Neural cell (in vitro differentiated cells): ENCODE data around the gene SLC25A42.

ENCODE experiments used
- CTCF ChIP-seq: fragments of 450-650 bp; IDR thresholded peaks from 2 replicates; pipeline ENCODE4 v1.5.1; 2014; ENCODE audit warnings: antibody characterized with exemption, mild to moderate bottlenecking, moderate library complexity; ENCODE audit not compliant: poor library complexity, severe bottlenecking
- EZH2 ChIP-seq: fragments of 200-600, 300-800 bp; shearing (Covaris generic), sonication (generic); IDR thresholded peaks from 2 replicates; pipeline ENCODE4 v1.6.1; 2014; ENCODE audit warnings: antibody characterized with exemption, low read length, borderline replicate concordance, mild to moderate bottlenecking; ENCODE audit not compliant: insufficient read depth, poor library complexity, severe bottlenecking
- POLR2AphosphoS5 ChIP-seq: IDR thresholded peaks from 2 replicates; pipeline ENCODE4 v1.6.1; 2012
- RAD21 ChIP-seq: fragments of 450-650 bp; conservative IDR thresholded peaks from 2 replicates; pipeline ENCODE4 v1.6.1; 2014; ENCODE audit warnings: antibody characterized with exemption, mild to moderate bottlenecking, moderate library complexity
- REST ChIP-seq: IDR thresholded peaks from 2 replicates; pipeline ENCODE4 v1.6.1; 2012; ENCODE audit warnings: borderline replicate concordance
- TAF1 ChIP-seq: IDR thresholded peaks from 2 replicates; pipeline ENCODE4 v1.6.1; 2012; ENCODE audit warnings: low read depth

GRCh38 chr19:19098703-19099632 lies 35.2 kb downstream of the SLC25A42 start:
- TF ChIP-seq EZH2 (no peak), POLR2AphosphoS5 (no peak), CTCF (no peak), REST (no peak), RAD21 (no peak), TAF1 (no peak)
